Fibroblast of lung (primary cell): ENCODE measurements around the gene ATG101. TPM values are rescaled to one million over a fixed set of nuclear protein-coding genes. Genes with fewer than 3 reads are reported as not detected.

Experiments used
- DNase-seq, 2 donors: peaks; one replicate each; pipeline versions ENCODE4 v3.0.0 to v3.0.0-alpha.2; 2010; ENCODE audit warnings: low read depth in 2 of 2
- H2AFZ ChIP-seq: 2 replicates; pipeline ENCODE4 v1.5.1; 2012; ENCODE audit warnings: low read length, control low read depth, inconsistent platforms
- H3K27ac ChIP-seq: 2 replicates; pipeline ENCODE4 v1.5.1; 2011; ENCODE audit warnings: low read length, control low read depth; ENCODE audit not compliant: insufficient read depth
- H3K27me3 ChIP-seq: 2 replicates; pipeline ENCODE4 v1.5.1; 2011; ENCODE audit warnings: mild to moderate bottlenecking, low read length; ENCODE audit not compliant: control insufficient read depth, insufficient read depth
- H3K36me3 ChIP-seq: 2 replicates; pipeline ENCODE4 v1.5.1; 2011; ENCODE audit warnings: low read length; ENCODE audit not compliant: control insufficient read depth, insufficient read depth
- H3K4me1 ChIP-seq: 2 replicates; pipeline ENCODE4 v1.5.1; 2011; ENCODE audit warnings: low read length; ENCODE audit not compliant: control insufficient read depth, insufficient read depth; ENCODE audit errors: extremely low read depth
- H3K4me2 ChIP-seq: 2 replicates; pipeline ENCODE4 v1.5.1; 2011; ENCODE audit warnings: low read length, control low read depth; ENCODE audit not compliant: insufficient read depth; ENCODE audit errors: extremely low read depth
- H3K4me3 ChIP-seq, 4 experiments: fragments of 200-600 bp in 1 of 4; sonication (generic) in 1 of 4; replicated peaks in 1 of 4; 2 replicates each; pipeline ENCODE4 v1.5.1; 2011 to 2016; ENCODE audit warnings: low read length in 4 of 4, low read depth in 3 of 4, mild to moderate bottlenecking in 3 of 4, control low read depth in 2 of 4, inconsistent platforms in 1 of 4, mixed read lengths in 1 of 4; ENCODE audit not compliant: insufficient read depth in 1 of 4; ENCODE audit errors: control extremely low read depth in 1 of 4
- H3K79me2 ChIP-seq: 2 replicates; pipeline ENCODE4 v1.5.1; 2012; ENCODE audit warnings: mild to moderate bottlenecking, low read length, inconsistent platforms; ENCODE audit not compliant: control insufficient read depth, insufficient read depth
- H3K9ac ChIP-seq: 2 replicates; pipeline ENCODE4 v1.5.1; 2011; ENCODE audit warnings: mild to moderate bottlenecking, low read length, control low read depth; ENCODE audit not compliant: insufficient read depth
- H3K9me3 ChIP-seq: 2 replicates; pipeline ENCODE4 v1.5.1; 2012; ENCODE audit warnings: low read depth, low read length; ENCODE audit not compliant: control insufficient read depth, insufficient read depth
- H4K20me1 ChIP-seq: 2 replicates; pipeline ENCODE4 v1.5.1; 2011; ENCODE audit warnings: low read length; ENCODE audit not compliant: control insufficient read depth, insufficient read depth; ENCODE audit errors: extremely low read depth
- EZH2 ChIP-seq: IDR thresholded peaks from 2 replicates; pipeline ENCODE4 v1.5.1; 2012; ENCODE audit warnings: low read length, control low read depth, mild to moderate bottlenecking; ENCODE audit errors: missing control alignments
- polyA plus RNA-seq, 2 donors: library from polyadenylated mRNA; depleted of rRNA in 1 of 2; stranded (reverse) in 1 of 2; unstranded in 1 of 2; fragments of >200 nt; gene quantifications; 2 replicates each; pipeline ENCODE4 v1.2.1, GENCODE V29; 2011 to 2012; ENCODE audit warnings: missing spikeins in 1 of 2
- total RNA-seq: library from RNA; depleted of rRNA; stranded (reverse); fragments of >200 nt; gene quantifications from 2 replicates; pipeline ENCODE4 v1.2.1, GENCODE V29; 2014
- TF ChIP-seq, protein P1 (sequence below), 2 donors: IDR thresholded peaks in 1 of 2; conservative IDR thresholded peaks in 1 of 2; 1 replicate in 1 of 2; 2 replicates in 1 of 2; pipeline ENCODE4 v1.5.1; 2011 to 2012; ENCODE audit warnings: low read length in 2 of 2, control low read depth in 1 of 2, inconsistent platforms in 1 of 2, low read depth in 1 of 2, mild to moderate bottlenecking in 1 of 2

The ATG101 gene
- total and polyA plus RNA-seq, 2 donors (not counting 1 experiment from before 2014, with no cell fraction given), result 82.9 to 90.3 TPM

DNA sequence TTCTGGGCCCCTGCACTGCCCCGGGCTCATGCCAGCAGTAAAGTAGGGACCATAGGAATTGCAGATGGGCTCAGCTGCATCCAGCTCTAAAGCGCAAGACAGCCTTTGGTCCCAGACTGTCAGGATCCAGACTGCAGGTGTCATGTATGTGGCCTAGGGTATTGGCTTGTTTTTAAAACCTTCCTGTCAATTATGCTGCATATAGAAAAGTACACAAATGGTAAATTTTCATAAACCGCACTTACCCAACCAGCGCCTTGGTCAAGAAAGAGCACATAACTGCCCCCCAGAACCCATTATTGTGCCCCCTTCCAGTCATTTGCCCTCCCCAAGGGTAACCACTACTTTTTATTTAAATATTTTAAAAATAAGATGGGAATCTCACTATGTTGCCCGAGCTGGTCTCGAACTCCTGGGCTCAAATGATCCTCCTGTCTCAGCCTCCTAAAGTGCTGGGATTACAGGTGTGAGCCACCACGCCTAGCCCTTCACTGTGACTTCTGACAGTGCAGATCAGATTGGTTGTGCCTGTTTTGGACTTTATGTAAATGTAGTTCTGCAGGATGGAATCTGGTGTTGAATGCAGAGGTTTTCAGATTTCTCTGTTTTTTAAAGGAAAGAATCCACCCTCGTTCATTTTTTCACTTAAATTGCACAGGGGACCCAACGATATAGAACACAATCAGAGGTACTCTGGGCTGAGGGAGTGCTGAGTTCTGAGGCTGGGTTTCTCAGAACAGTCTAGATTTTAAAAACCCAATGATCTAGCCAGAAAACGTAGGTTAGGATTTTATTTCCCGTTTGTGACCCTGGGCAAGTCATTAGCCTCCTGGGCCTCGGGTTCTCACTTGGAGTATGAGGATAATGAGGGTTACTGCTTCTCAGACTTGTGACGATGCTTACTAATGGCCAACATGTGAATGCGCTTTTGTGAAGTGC lies 11.9 kb upstream of the ATG101 start:
- H3K9ac ChIP-seq, result no peak overlapping the region
- no peaks in the 10 kb centered on the region for H4K20me1 ChIP-seq
- peaks cover 10% of the 10 kb centered on the region for H3K36me3 ChIP-seq
- DNase-seq, result peak in 1 of 2 donors; percentile 24
- H3K9me3 ChIP-seq, result no peaks in the 10 kb centered on the region
- H3K4me3 ChIP-seq, result no peak overlapping the region
- no peak overlapping the region for H2AFZ ChIP-seq
- H3K4me2 ChIP-seq, result no peak overlapping the region
- H3K27me3 ChIP-seq, result no peaks in the 10 kb centered on the region
- no peaks in the 10 kb centered on the region for H3K79me2 ChIP-seq
- TF ChIP-seq, protein P1, sequence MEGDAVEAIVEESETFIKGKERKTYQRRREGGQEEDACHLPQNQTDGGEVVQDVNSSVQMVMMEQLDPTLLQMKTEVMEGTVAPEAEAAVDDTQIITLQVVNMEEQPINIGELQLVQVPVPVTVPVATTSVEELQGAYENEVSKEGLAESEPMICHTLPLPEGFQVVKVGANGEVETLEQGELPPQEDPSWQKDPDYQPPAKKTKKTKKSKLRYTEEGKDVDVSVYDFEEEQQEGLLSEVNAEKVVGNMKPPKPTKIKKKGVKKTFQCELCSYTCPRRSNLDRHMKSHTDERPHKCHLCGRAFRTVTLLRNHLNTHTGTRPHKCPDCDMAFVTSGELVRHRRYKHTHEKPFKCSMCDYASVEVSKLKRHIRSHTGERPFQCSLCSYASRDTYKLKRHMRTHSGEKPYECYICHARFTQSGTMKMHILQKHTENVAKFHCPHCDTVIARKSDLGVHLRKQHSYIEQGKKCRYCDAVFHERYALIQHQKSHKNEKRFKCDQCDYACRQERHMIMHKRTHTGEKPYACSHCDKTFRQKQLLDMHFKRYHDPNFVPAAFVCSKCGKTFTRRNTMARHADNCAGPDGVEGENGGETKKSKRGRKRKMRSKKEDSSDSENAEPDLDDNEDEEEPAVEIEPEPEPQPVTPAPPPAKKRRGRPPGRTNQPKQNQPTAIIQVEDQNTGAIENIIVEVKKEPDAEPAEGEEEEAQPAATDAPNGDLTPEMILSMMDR (conservative IDR thresholded peaks at IDR 0.05 in 1 of 2, IDR thresholded peaks at IDR 0.05 in 1 of 2; ENCODE audit: low read depth in 1 of 2, low read length in 2 of 2), result no peak
- TF ChIP-seq EZH2, result no peak
- no peaks in the 10 kb centered on the region for H3K4me1 ChIP-seq
- no peak overlapping the region for H3K27ac ChIP-seq

DNA sequence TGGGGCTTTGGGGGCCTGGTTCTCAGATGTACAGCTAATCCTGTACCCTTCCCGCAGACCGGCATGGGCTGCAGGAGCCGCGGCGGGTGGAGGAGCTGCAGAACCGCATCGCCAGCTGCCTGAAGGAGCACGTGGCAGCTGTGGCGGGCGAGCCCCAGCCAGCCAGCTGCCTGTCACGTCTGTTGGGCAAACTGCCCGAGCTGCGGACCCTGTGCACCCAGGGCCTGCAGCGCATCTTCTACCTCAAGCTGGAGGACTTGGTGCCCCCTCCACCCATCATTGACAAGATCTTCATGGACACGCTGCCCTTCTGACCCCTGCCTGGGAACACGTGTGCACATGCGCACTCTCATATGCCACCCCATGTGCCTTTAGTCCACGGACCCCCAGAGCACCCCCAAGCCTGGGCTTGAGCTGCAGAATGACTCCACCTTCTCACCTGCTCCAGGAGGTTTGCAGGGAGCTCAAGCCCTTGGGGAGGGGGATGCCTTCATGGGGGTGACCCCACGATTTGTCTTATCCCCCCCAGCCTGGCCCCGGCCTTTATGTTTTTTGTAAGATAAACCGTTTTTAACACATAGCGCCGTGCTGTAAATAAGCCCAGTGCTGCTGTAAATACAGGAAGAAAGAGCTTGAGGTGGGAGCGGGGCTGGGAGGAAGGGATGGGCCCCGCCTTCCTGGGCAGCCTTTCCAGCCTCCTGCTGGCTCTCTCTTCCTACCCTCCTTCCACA lies 11.0 kb upstream of the ATG101 start:
- Histone ChIP-seq H3K4me1 (peaks cover 2% of the 10 kb centered on the region), H3K9me3 (no peaks in the 10 kb centered on the region), H2AFZ (no peak overlapping the region), H3K9ac (no peak overlapping the region), H3K4me3 (no peak overlapping the region), H4K20me1 (no peaks in the 10 kb centered on the region), H3K79me2 (no peaks in the 10 kb centered on the region), H3K27me3 (no peaks in the 10 kb centered on the region), H3K36me3 (peaks cover 10% of the 10 kb centered on the region), H3K4me2 (no peak overlapping the region), H3K27ac (no peak overlapping the region)
- TF ChIP-seq, protein P1 (conservative IDR thresholded peaks at IDR 0.05 in 1 of 2, IDR thresholded peaks at IDR 0.05 in 1 of 2; ENCODE audit: low read depth in 1 of 2, low read length in 2 of 2), result no peak
- no peak for TF ChIP-seq EZH2
- DNase-seq, result peak in 1 of 2 donors; percentile 47
